Stomach (tissue), 4 donors: ENCODE results near the gene ATP9B.

ENCODE experiments used
- EP300 ChIP-seq: sonication (generic); formaldehyde crosslinking; IDR thresholded peaks from one replicate; pipeline ENCODE4 v1.6.1; 2017; ENCODE audit warnings: antibody characterized with exemption
- POLR2A ChIP-seq, 4 donors: fragments of 450-650 bp; IDR thresholded peaks; one replicate each; pipeline ENCODE4 v1.6.1; 2016; ENCODE audit warnings: antibody characterized with exemption in 4 of 4, control low read depth in 2 of 4, mild to moderate bottlenecking in 1 of 4, moderate library complexity in 1 of 4
- TF ChIP-seq, protein P1 (sequence below), 7 experiments: fragments of 450-650 bp in 4 of 7; fragments of 200-600 bp in 3 of 7; sonication (generic) in 3 of 7; IDR thresholded peaks; one replicate each; pipeline ENCODE4 v1.5.1; 2016 to 2019; ENCODE audit warnings: antibody characterized with exemption in 7 of 7, control low read depth in 2 of 7, mild to moderate bottlenecking in 1 of 7

DNA sequence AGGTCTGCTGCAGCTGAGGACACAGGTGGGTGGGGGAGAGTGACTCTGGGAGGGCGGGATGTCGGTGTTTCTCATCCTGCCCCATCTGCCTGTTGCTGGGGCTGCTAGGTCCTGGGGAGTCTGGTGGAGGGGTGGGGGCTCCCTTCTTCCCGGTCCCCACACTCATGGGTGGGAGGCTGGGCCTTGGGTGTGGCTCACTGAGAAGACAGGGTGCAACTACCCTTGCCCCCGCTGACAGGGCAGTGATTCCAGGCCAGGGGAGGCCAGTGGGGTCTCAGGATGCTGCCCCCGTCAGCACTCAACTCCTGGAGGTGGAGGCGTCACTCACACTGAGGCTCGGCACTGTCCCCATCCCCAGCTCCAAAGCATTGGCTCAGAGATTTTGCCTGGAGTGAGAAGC, 318.8 kb downstream of the ATP9B start:
- TF ChIP-seq EP300 (no peak), POLR2A (IDR thresholded peaks at IDR 0.05) (no peak)
- TF ChIP-seq, protein P1, sequence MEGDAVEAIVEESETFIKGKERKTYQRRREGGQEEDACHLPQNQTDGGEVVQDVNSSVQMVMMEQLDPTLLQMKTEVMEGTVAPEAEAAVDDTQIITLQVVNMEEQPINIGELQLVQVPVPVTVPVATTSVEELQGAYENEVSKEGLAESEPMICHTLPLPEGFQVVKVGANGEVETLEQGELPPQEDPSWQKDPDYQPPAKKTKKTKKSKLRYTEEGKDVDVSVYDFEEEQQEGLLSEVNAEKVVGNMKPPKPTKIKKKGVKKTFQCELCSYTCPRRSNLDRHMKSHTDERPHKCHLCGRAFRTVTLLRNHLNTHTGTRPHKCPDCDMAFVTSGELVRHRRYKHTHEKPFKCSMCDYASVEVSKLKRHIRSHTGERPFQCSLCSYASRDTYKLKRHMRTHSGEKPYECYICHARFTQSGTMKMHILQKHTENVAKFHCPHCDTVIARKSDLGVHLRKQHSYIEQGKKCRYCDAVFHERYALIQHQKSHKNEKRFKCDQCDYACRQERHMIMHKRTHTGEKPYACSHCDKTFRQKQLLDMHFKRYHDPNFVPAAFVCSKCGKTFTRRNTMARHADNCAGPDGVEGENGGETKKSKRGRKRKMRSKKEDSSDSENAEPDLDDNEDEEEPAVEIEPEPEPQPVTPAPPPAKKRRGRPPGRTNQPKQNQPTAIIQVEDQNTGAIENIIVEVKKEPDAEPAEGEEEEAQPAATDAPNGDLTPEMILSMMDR (IDR thresholded peaks at IDR 0.05) = no peak
